Hematopoietic multipotent progenitor cell treated with erythropoietin and hydrocortisone succinate and interleukin-3 and kit ligand, for 6 days (in vitro differentiated cells): ENCODE measurements around the gene RYR2.
"Not testable (repeated sequence)": the region's sequence is repeated elsewhere in the genome, so short reads cannot be mapped to it uniquely, and the experiment has no call there.

Experiments
- DNase-seq: peaks from one replicate; pipeline ENCODE4 v3.0.0-alpha.2; 2015

The RYR2 gene

GRCh38 chr1:237590386-237590785 is 548.4 kb downstream of the RYR2 start:
- no peak for DNase-seq

- no peak for DNase-seq
Measured at GRCh38 chr1:237591353-237591752, 549.4 kb downstream of the RYR2 start.

GRCh38 chr1:237603036-237603568 is 561.1 kb downstream of the RYR2 start:
- not testable (repeated sequence) for DNase-seq

GRCh38 chr1:237608433-237608832 is 566.4 kb downstream of the RYR2 start:
- DNase-seq, result no peak

GRCh38 chr1:237610157-237610556 is 568.2 kb downstream of the RYR2 start:
- no peak for DNase-seq

GRCh38 chr1:237613984-237614383 is 572.0 kb downstream of the RYR2 start:
- DNase-seq, result no peak

GRCh38 chr1:237619553-237619952 is 577.6 kb downstream of the RYR2 start:
- no peak for DNase-seq

- DNase-seq, result no peak
Measured at GRCh38 chr1:237634922-237635321, 592.9 kb downstream of the RYR2 start.

- no peak for DNase-seq
Measured at GRCh38 chr1:237638555-237638954, 596.6 kb downstream of the RYR2 start.

- DNase-seq, result no peak
Measured at GRCh38 chr1:237640011-237640671, 598.2 kb downstream of the RYR2 start.

GRCh38 chr1:237640966-237641365 is 599.0 kb downstream of the RYR2 start:
- DNase-seq, result no peak

GRCh38 chr1:237650809-237651208 is 608.8 kb downstream of the RYR2 start:
- no peak for DNase-seq

- no peak for DNase-seq
Measured at GRCh38 chr1:237655778-237656177, 613.8 kb downstream of the RYR2 start.

- DNase-seq, result no peak
Measured at GRCh38 chr1:237664348-237664747, 622.4 kb downstream of the RYR2 start.

GRCh38 chr1:237670302-237670701 is 628.3 kb downstream of the RYR2 start:
- DNase-seq, result no peak

- DNase-seq, result no peak
Measured at GRCh38 chr1:237671262-237671661, 629.3 kb downstream of the RYR2 start.

- DNase-seq, result no peak
Measured at GRCh38 chr1:237671935-237672334, 630.0 kb downstream of the RYR2 start.

GRCh38 chr1:237672748-237673147 is 630.8 kb downstream of the RYR2 start:
- DNase-seq, result peak; percentile 12

- DNase-seq, result no peak
Measured at GRCh38 chr1:237673631-237674030, 631.6 kb downstream of the RYR2 start.

- no peak for DNase-seq
Measured at GRCh38 chr1:237677979-237678378, 636.0 kb downstream of the RYR2 start.

GRCh38 chr1:237679687-237680086 is 637.7 kb downstream of the RYR2 start:
- DNase-seq, result no peak

GRCh38 chr1:237681210-237681609 is 639.2 kb downstream of the RYR2 start:
- no peak for DNase-seq

- no peak for DNase-seq
Measured at GRCh38 chr1:237684236-237684635, 642.3 kb downstream of the RYR2 start.

GRCh38 chr1:237685551-237685950 is 643.6 kb downstream of the RYR2 start:
- DNase-seq, result no peak

GRCh38 chr1:237687804-237688203 is 645.8 kb downstream of the RYR2 start:
- no peak for DNase-seq
